Tibial nerve (tissue), 4 donors: ENCODE measurements around the gene ABCA7.

Experiments
- EP300 ChIP-seq, 2 donors: sonication (generic); formaldehyde crosslinking; IDR thresholded peaks; one replicate each; pipeline ENCODE4 v1.6.1; 2017; ENCODE audit warnings: antibody characterized with exemption in 2 of 2, mild to moderate bottlenecking in 1 of 2
- POLR2A ChIP-seq, 2 donors: fragments of 450-650 bp; IDR thresholded peaks; one replicate each; pipeline ENCODE4 v1.6.1; 2017; ENCODE audit warnings: antibody characterized with exemption in 2 of 2, mild to moderate bottlenecking in 2 of 2, moderate library complexity in 2 of 2
- TF ChIP-seq, protein P1 (sequence below), 5 experiments: fragments of 200-600 bp in 3 of 5; fragments of 450-650 bp in 2 of 5; sonication (generic) in 3 of 5; IDR thresholded peaks; one replicate each; pipeline ENCODE4 v1.5.1; 2016 to 2019; ENCODE audit warnings: antibody characterized with exemption in 5 of 5, mild to moderate bottlenecking in 3 of 5, moderate library complexity in 2 of 5

DNA sequence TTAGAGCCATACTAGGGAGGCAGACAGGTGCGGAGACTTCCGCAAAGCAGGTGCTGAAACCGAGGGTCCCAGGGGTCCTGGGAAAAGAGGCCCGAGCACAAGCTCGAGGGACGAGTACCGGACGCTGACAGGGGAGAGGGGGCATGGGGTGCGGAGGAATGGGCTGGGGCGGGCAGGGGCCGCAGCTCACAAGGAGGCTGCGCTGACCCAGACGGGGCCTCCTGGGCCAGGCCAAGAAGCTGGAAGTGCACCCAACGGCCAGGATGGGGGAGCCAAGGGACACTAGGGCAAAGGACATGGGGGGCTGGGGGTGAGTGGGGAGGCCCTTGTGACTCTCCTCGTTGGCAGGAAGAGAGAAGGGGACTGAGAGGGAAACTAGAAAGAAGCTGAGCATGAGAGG, 53.4 kb downstream of the ABCA7 start:
- TF ChIP-seq, protein P1, sequence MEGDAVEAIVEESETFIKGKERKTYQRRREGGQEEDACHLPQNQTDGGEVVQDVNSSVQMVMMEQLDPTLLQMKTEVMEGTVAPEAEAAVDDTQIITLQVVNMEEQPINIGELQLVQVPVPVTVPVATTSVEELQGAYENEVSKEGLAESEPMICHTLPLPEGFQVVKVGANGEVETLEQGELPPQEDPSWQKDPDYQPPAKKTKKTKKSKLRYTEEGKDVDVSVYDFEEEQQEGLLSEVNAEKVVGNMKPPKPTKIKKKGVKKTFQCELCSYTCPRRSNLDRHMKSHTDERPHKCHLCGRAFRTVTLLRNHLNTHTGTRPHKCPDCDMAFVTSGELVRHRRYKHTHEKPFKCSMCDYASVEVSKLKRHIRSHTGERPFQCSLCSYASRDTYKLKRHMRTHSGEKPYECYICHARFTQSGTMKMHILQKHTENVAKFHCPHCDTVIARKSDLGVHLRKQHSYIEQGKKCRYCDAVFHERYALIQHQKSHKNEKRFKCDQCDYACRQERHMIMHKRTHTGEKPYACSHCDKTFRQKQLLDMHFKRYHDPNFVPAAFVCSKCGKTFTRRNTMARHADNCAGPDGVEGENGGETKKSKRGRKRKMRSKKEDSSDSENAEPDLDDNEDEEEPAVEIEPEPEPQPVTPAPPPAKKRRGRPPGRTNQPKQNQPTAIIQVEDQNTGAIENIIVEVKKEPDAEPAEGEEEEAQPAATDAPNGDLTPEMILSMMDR (IDR thresholded peaks at IDR 0.05): no peak
- no peak for TF ChIP-seq EP300 (IDR thresholded peaks at IDR 0.05)
- TF ChIP-seq POLR2A (IDR thresholded peaks at IDR 0.05): no peak
